Endothelial cell of umbilical vein (primary cell): ENCODE results near the gene ZBTB4. TPM values are rescaled to one million over a fixed set of nuclear protein-coding genes. Genes with fewer than 3 reads are reported as not detected.
"Not testable (repeated sequence)": the region's sequence is repeated elsewhere in the genome, so short reads cannot be mapped to it uniquely, and the experiment has no call there.

Experiments used
- BruUV-seq: library from RNA; stranded (reverse); fragments of 400-500 nt; replicated peaks from 2 replicates; lab custom pipeline; 2021; lab: Mats Ljungman, UMichigan
- CTCF ChIA-PET: fragments of 300-600, 350-600 bp; sonication (Branson Sonifier 250); formaldehyde crosslinking; loops from one replicate; lab custom pipeline; 2021; ENCODE audit warnings: antibody characterized with exemption, inconsistent platforms; lab: Charles Lee
- POLR2A ChIA-PET: fragments of 300-600, 350-600 bp; sonication (Branson Sonifier 250); formaldehyde crosslinking; loops from one replicate; lab custom pipeline; 2021; ENCODE audit warnings: antibody characterized with exemption, inconsistent platforms; lab: Charles Lee
- DNase-seq: peaks from one replicate; pipeline ENCODE4 v3.0.0-alpha.2; 2011; ENCODE audit warnings: low read depth, low spot score
- FAIRE-seq: peaks from 2 replicates; lab custom pipeline; 2011; peaks lifted over from hg19 to GRCh38; lab: Jason Lieb, UNC
- H2AFZ ChIP-seq: 2 replicates; pipeline ENCODE4 v1.6.0; 2012; ENCODE audit warnings: low read depth, low read length, control low read depth, inconsistent platforms
- H3K27ac ChIP-seq: 2 replicates; pipeline ENCODE4 v1.5.1; 2011; ENCODE audit warnings: low read depth, mild to moderate bottlenecking, control low read depth, low read length, moderate library complexity; ENCODE audit not compliant: insufficient read depth
- H3K27me3 ChIP-seq, 2 experiments: 2 replicates each; pipeline versions ENCODE4 v1.6.0 to v1.6.1; 2011; ENCODE audit warnings: low read length in 2 of 2, mixed read lengths in 1 of 2; ENCODE audit not compliant: control insufficient read depth in 2 of 2, insufficient read depth in 2 of 2
- H3K36me3 ChIP-seq, 2 experiments: 2 replicates in 1 of 2; 3 replicates in 1 of 2; pipeline ENCODE4 v1.5.1; 2011; ENCODE audit warnings: low read length in 2 of 2, mild to moderate bottlenecking in 1 of 2, moderate library complexity in 1 of 2; ENCODE audit not compliant: control insufficient read depth in 2 of 2, insufficient read depth in 2 of 2; ENCODE audit errors: extremely low read depth in 1 of 2
- H3K4me1 ChIP-seq: 3 replicates; pipeline ENCODE4 v1.5.1; 2011; ENCODE audit warnings: mild to moderate bottlenecking, low read length; ENCODE audit not compliant: control insufficient read depth, insufficient read depth; ENCODE audit errors: extremely low read depth
- H3K4me2 ChIP-seq: 2 replicates; pipeline ENCODE4 v1.6.1; 2011; ENCODE audit warnings: low read length, control low read depth, mixed read lengths; ENCODE audit not compliant: insufficient read depth
- H3K4me3 ChIP-seq, 3 experiments: fragments of 200-600 bp in 1 of 3; sonication (generic), shearing (Covaris generic) in 1 of 3; replicated peaks in 1 of 3; 2 replicates each; pipeline ENCODE4 v1.5.1; 2011 to 2016; ENCODE audit warnings: control low read depth in 3 of 3, low read length in 3 of 3, mild to moderate bottlenecking in 2 of 3, inconsistent platforms in 1 of 3, low read depth in 1 of 3, moderate library complexity in 1 of 3; ENCODE audit not compliant: insufficient read depth in 1 of 3
- H3K79me2 ChIP-seq: 2 replicates; pipeline ENCODE4 v1.6.0; 2012; ENCODE audit warnings: low read length, inconsistent platforms; ENCODE audit not compliant: control insufficient read depth, insufficient read depth
- H3K9ac ChIP-seq: replicated peaks from 2 replicates; pipeline ENCODE3; 2011; ENCODE audit warnings: low read length, control low read depth; ENCODE audit not compliant: insufficient read depth; ENCODE audit errors: extremely low read depth
- H3K9me1 ChIP-seq: replicated peaks from 3 replicates; pipeline ENCODE4 v1.6.0; 2011; ENCODE audit warnings: mild to moderate bottlenecking, low read length; ENCODE audit not compliant: control insufficient read depth, insufficient read depth; ENCODE audit errors: extremely low read depth
- H3K9me3 ChIP-seq: replicated peaks from 2 replicates; pipeline ENCODE4 v1.5.1; 2012; ENCODE audit warnings: low read length, inconsistent platforms; ENCODE audit not compliant: control insufficient read depth, insufficient read depth
- H4K20me1 ChIP-seq: replicated peaks from 2 replicates; pipeline ENCODE3; 2011; ENCODE audit warnings: mild to moderate bottlenecking, low read length; ENCODE audit not compliant: control insufficient read depth, insufficient read depth; ENCODE audit errors: extremely low read depth
- CTCF ChIP-seq, 2 donors: IDR thresholded peaks; 1 replicate in 1 of 2; 2 replicates in 1 of 2; pipeline ENCODE4 v1.5.1; 2011; ENCODE audit warnings: low read length in 2 of 2, mild to moderate bottlenecking in 2 of 2, moderate library complexity in 2 of 2, control low read depth in 1 of 2, inconsistent platforms in 1 of 2, low read depth in 1 of 2; ENCODE audit not compliant: insufficient read depth in 1 of 2; ENCODE audit errors: extremely low read depth in 1 of 2
- EZH2 ChIP-seq: IDR thresholded peaks from 2 replicates; pipeline ENCODE4 v1.6.1; 2012; ENCODE audit warnings: borderline replicate concordance, low read depth, mild to moderate bottlenecking, moderate library complexity, low read length, inconsistent platforms; ENCODE audit not compliant: severe bottlenecking
- FOS ChIP-seq: IDR thresholded peaks from 2 replicates; pipeline ENCODE4 v1.6.1; 2011; ENCODE audit warnings: mild to moderate bottlenecking, low read length, moderate library complexity, borderline replicate concordance; ENCODE audit not compliant: insufficient read depth
- JUN ChIP-seq: IDR thresholded peaks from 2 replicates; pipeline ENCODE4 v1.6.1; 2011; ENCODE audit warnings: borderline replicate concordance, low read depth; ENCODE audit not compliant: insufficient read length, insufficient read depth
- MAX ChIP-seq: IDR thresholded peaks from 2 replicates; pipeline ENCODE4 v1.6.1; 2011; ENCODE audit not compliant: insufficient read depth, insufficient read length
- MYC ChIP-seq: IDR thresholded peaks from one replicate; pipeline ENCODE4 v1.6.1; 2011; ENCODE audit warnings: mild to moderate bottlenecking, low read depth, low read length
- dilution Hi-C: fragments of 300-500 bp; cut with MboI; formaldehyde crosslinking; loops from one replicate; pipeline ENCODE4 v1.15.0; 2019; ENCODE audit warnings: low sequenced_read_pairs; ENCODE audit not compliant: extremely low pct_ligation_motif_present
- intact Hi-C: fragments of 100-400 bp; cut with micrococcal nuclease; formaldehyde crosslinking; loops from one replicate; pipeline ENCODE4 v1.10.0; 2022
- polyA plus RNA-seq, 4 experiments: library from polyadenylated mRNA; depleted of rRNA in 3 of 4; stranded (reverse) in 3 of 4; unstranded in 1 of 4; fragments of >200 nt; gene quantifications; 2 replicates each; pipeline versions ENCODE4 v1.2.1 to v1.2.3, GENCODE V29; 2011 to 2012; ENCODE audit warnings: missing spikeins in 1 of 4
- total RNA-seq: library from RNA; stranded (reverse); gene quantifications from 2 replicates; pipeline ENCODE4 v1.2.3, GENCODE V29; 2021

Gene ZBTB4
- total and polyA plus RNA-seq, 2 donors (not counting 3 experiments of a cell fraction or from before 2014, with no cell fraction given), result 15.1 to 26.5 TPM

DNA sequence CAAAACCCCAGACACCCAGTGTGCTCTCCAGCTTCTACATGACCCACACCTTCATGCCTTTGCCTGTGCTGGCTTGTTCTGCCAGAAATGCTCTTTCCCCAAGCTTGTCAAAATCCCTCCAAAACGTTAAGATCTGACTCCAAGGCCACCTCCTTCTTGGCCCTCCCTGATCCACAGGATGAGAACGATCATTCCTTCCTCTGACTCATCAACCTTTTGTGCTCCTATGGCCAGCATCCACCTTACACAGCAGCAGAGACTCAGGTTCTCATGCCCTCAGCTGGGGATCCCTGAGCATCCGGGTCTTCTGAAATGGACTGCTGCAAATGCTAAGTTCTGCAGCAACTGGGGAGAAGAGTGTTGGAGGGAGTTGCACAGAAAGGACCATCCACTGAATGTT, 2.9 kb downstream of the ZBTB4 start:
- Histone ChIP-seq H3K9ac (no peak overlapping the region), H3K4me3 (no peak overlapping the region)
- CTCF ChIA-PET, result interaction anchor here (0.7 to 3.0 kb wide), 12 partner anchors 9 to 120 kb away, joined by 3 to 21 read pairs (median 4); partner anchors contain the start of gene TMEM256

DNA sequence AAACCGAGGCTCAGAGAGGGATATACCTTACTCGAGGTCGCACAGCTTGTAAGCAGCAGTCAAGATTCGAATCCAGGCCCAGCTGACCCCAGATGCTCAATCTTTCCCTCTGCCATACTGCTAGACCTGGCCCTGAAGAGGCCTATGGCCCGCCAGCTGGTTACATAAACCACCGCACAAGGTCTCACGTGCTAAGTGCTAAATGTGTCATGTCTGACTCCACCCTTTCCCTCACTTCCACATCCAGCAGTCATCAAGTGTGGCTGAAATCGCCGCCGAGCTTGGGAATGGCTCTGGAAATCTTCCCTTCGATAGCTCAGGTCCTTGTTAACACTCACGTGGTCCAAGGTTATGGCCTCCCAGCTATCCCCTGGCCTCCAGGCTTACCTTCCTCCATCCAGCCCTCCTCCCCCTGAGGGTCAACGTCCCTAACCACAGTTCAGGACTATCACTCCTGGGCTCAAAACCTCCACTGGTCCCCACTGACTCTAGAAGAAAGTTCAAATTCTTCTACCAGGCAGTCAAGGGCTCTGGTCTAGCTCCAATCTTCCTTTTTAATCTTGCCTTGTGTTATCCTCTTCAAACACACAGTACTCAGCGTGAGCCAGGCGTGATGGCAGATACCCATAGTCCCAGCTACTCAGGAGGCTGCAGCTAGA, 3.5 kb downstream of the ZBTB4 start:
- no TSS peak for BruUV-seq
- no peak for TF ChIP-seq CTCF (IDR thresholded peaks at IDR 0.05; ENCODE audit: extremely low read depth in 1 of 2, insufficient read depth in 1 of 2, low read depth in 1 of 2, low read length in 2 of 2)
- no peak for TF ChIP-seq EZH2
- no peak for TF ChIP-seq MAX
- TF ChIP-seq MYC, result no peak
- CTCF ChIA-PET, result interaction anchor here (0.7 to 3.0 kb wide), 9 partner anchors 10 to 119 kb away, joined by 3 to 21 read pairs (median 4); no protein-coding TSS in a partner anchor
- Histone ChIP-seq H4K20me1 (no peaks in the 10 kb centered on the region), H3K9ac (no peak overlapping the region), H3K79me2 (peaks cover 66% of the 10 kb centered on the region), H3K4me1 (peaks cover 34% of the 10 kb centered on the region), H3K27me3 (no peaks in the 10 kb centered on the region), H3K4me2 (peak overlapping the region; percentile 2), H2AFZ (no peak overlapping the region), H3K27ac (peak overlapping the region; percentile 47), H3K9me1 (no peaks in the 10 kb centered on the region), H3K4me3 (no peak overlapping the region), H3K9me3 (no peaks in the 10 kb centered on the region), H3K36me3 (no peaks in the 10 kb centered on the region)
- dilution Hi-C loops, result no loop called here
- POLR2A ChIA-PET, result interaction anchor here (0.9 to 1.3 kb wide), 2 partner anchors 8 to 152 kb away, joined by 3 to 5 read pairs; partner anchors contain the start of genes POLR2A and SAT2
- DNase-seq (no peak), FAIRE-seq (peak; percentile 24)
- intact Hi-C loops, result loop anchor here (1.0 kb wide), 1 partner anchor 21 kb away; no protein-coding TSS in a partner anchor

More for the DNA sequence above, 2.9 kb downstream of the ZBTB4 start:
- Histone ChIP-seq H3K4me1 (peaks cover 34% of the 10 kb centered on the region), H3K36me3 (no peaks in the 10 kb centered on the region), H3K27ac (peak overlapping the region; percentile 47), H2AFZ (no peak overlapping the region), H3K27me3 (no peaks in the 10 kb centered on the region), H4K20me1 (no peaks in the 10 kb centered on the region), H3K4me2 (peak overlapping the region; percentile 2), H3K79me2 (peaks cover 63% of the 10 kb centered on the region), H3K9me3 (no peaks in the 10 kb centered on the region), H3K9me1 (no peaks in the 10 kb centered on the region)
- POLR2A ChIA-PET, result interaction anchor here (0.9 to 1.3 kb wide), 2 partner anchors 8 to 151 kb away, joined by 3 to 5 read pairs; partner anchors contain the start of genes POLR2A and SAT2
- DNase-seq (peak; percentile 63), FAIRE-seq (peak; percentile 83)
- no TSS peak for BruUV-seq
- intact Hi-C loops (loop anchor here (1.0 kb wide), 1 partner anchor 21 kb away; no protein-coding TSS in a partner anchor), dilution Hi-C loops (no loop called here)
- TF ChIP-seq JUN, result peak; percentile 23
- TF ChIP-seq EZH2, result no peak
- peak; percentile 58 for TF ChIP-seq FOS

DNA sequence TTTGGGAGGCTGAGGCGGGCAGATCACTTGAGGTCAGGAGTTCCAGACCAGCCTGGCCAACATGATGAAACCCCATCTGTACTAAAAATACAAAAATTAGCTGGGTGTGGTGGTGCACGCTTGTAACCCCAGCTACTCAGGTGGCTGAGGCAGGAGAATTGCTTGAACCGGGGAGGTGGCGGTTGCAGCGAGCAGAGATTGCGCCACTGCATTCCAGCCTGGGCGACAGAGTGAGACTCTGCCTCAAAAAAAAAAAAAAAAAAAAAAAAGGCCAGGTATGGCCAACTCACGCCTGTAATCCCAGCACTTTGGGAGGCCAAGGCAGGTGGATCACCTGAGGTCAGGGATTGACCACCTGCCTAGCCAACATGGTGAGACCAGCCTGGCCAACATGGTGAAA, 4.7 kb downstream of the ZBTB4 start:
- dilution Hi-C loops, H3K36me3 ChIP-seq, H3K4me3 ChIP-seq, H3K9me3 ChIP-seq, H3K27ac ChIP-seq, H3K9me1 ChIP-seq, H3K27me3 ChIP-seq, BruUV-seq, H4K20me1 ChIP-seq, H2AFZ ChIP-seq, DNase-seq, CTCF ChIA-PET, FAIRE-seq, H3K4me2 ChIP-seq, H3K9ac ChIP-seq, intact Hi-C loops: not testable (repeated sequence)
- Histone ChIP-seq H3K4me1 (peaks cover 30% of the 10 kb centered on the region), H3K79me2 (peaks cover 68% of the 10 kb centered on the region)
- POLR2A ChIA-PET, result interaction anchor here (0.7 kb wide), 1 partner anchor 9 kb away, joined by 5 read pairs; no protein-coding TSS in a partner anchor
